HEK293T (cell line): ENCODE measurements around the gene SMIM24.

Source experiments
- ELF4 ChIP-seq: fragments of 450-650 bp; IDR thresholded peaks from 2 replicates; pipeline ENCODE4 v1.6.1; 2017; ENCODE audit warnings: antibody characterized with exemption
- PKNOX1 ChIP-seq: fragments of 450-650 bp; IDR thresholded peaks from 2 replicates; pipeline ENCODE4 v1.6.1; 2016

GRCh38 chr19:3458229-3459088, 21.9 kb downstream of the SMIM24 start:
- TF ChIP-seq PKNOX1 (no peak), ELF4 (no peak)
